Thoracic aorta (tissue), 2 donors: ENCODE measurements around the gene TAS2R14. TPM values are rescaled to one million over a fixed set of nuclear protein-coding genes. Genes with fewer than 3 reads are reported as not detected.

Experiments
- ATAC-seq: fragments of 150-250 bp; one replicate; pipeline ENCODE4 v1.8.0; 2017; ENCODE audit warnings: low read depth; ENCODE audit not compliant: insufficient number of reproducible peaks, low FRiP score
- DNase-seq: peaks from one replicate; pipeline ENCODE4 v3.0.0-alpha.2; 2020; ENCODE audit warnings: low spot score
- H3K27ac ChIP-seq, 2 donors: fragments of 200-600 bp; sonication (generic); 1 replicate in 1 of 2; 2 replicates in 1 of 2; pipeline ENCODE4 v1.5.1; 2016; ENCODE audit warnings: mild to moderate bottlenecking in 2 of 2, moderate library complexity in 2 of 2
- H3K27me3 ChIP-seq: fragments of 200-600 bp; sonication (generic); replicated peaks from 2 replicates; pipeline ENCODE4 v1.6.0; 2016; ENCODE audit warnings: mild to moderate bottlenecking; ENCODE audit not compliant: insufficient read depth
- H3K36me3 ChIP-seq: fragments of 200-600 bp; sonication (generic); one replicate; pipeline ENCODE4 v1.5.1; 2016
- H3K4me1 ChIP-seq, 2 donors: fragments of 200-600 bp; sonication (generic); 1 replicate in 1 of 2; 2 replicates in 1 of 2; pipeline versions ENCODE4 v1.5.1 to v1.6.0; 2016; ENCODE audit warnings: low read depth in 2 of 2, mild to moderate bottlenecking in 1 of 2; ENCODE audit not compliant: control insufficient read depth in 1 of 2
- H3K4me3 ChIP-seq: fragments of 200-600 bp; sonication (generic); 2 replicates; pipeline ENCODE4 v1.5.1; 2016; ENCODE audit warnings: mild to moderate bottlenecking
- H3K9me3 ChIP-seq: fragments of 200-600 bp; sonication (generic); 2 replicates; pipeline ENCODE4 v1.5.1; 2016
- total RNA-seq, 2 donors: library from RNA; depleted of rRNA; stranded (reverse); fragments of >200 nt; gene quantifications; one replicate each; pipeline versions ENCODE4 v1.1.0 to v1.2.3, GENCODE V29; 2016
- TF ChIP-seq, protein P1 (sequence below): fragments of 200-600 bp; sonication (generic); IDR thresholded peaks from one replicate; pipeline ENCODE4 v1.5.1; 2019; ENCODE audit warnings: antibody characterized with exemption

Gene TAS2R14
- total RNA-seq, 2 donors from 2014 or later = 1.9 to 5.4 TPM

- H3K27me3 ChIP-seq = no peaks in the 10 kb centered on the region
- H3K4me3 ChIP-seq = no peak overlapping the region
- no peak overlapping the region for H3K27ac ChIP-seq
- ATAC-seq = no peak
- TF ChIP-seq, protein P1, sequence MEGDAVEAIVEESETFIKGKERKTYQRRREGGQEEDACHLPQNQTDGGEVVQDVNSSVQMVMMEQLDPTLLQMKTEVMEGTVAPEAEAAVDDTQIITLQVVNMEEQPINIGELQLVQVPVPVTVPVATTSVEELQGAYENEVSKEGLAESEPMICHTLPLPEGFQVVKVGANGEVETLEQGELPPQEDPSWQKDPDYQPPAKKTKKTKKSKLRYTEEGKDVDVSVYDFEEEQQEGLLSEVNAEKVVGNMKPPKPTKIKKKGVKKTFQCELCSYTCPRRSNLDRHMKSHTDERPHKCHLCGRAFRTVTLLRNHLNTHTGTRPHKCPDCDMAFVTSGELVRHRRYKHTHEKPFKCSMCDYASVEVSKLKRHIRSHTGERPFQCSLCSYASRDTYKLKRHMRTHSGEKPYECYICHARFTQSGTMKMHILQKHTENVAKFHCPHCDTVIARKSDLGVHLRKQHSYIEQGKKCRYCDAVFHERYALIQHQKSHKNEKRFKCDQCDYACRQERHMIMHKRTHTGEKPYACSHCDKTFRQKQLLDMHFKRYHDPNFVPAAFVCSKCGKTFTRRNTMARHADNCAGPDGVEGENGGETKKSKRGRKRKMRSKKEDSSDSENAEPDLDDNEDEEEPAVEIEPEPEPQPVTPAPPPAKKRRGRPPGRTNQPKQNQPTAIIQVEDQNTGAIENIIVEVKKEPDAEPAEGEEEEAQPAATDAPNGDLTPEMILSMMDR = no peak
- H3K4me1 ChIP-seq = no peaks in the 10 kb centered on the region
- no peak for DNase-seq
- no peaks in the 10 kb centered on the region for H3K36me3 ChIP-seq
- H3K9me3 ChIP-seq = no peaks in the 10 kb centered on the region
Observed at GRCh38 chr12:10919809-10920208, 19.3 kb downstream of the TAS2R14 start.

GRCh38 chr12:10910380-10910779 lies 28.7 kb downstream of the TAS2R14 start:
- Histone ChIP-seq H3K27ac (no peak overlapping the region), H3K4me3 (no peak overlapping the region), H3K27me3 (no peaks in the 10 kb centered on the region), H3K9me3 (no peaks in the 10 kb centered on the region), H3K36me3 (no peaks in the 10 kb centered on the region), H3K4me1 (no peaks in the 10 kb centered on the region)
- ATAC-seq = no peak
- DNase-seq = no peak
- TF ChIP-seq, protein P1 = no peak

GRCh38 chr12:10909462-10909861 lies 29.6 kb downstream of the TAS2R14 start, which contains the start of gene TAS2R13:
Gene TAS2R13 (minus strand): TSS chr12:10909562. CDS start chr12:10909298, 264 bp downstream.
- H3K9me3 ChIP-seq = peaks cover 3% of the 10 kb centered on the region
- DNase-seq = no peak
- TF ChIP-seq, protein P1 = no peak
- no peaks in the 10 kb centered on the region for H3K4me1 ChIP-seq
- no peaks in the 10 kb centered on the region for H3K27me3 ChIP-seq
- H3K36me3 ChIP-seq = no peaks in the 10 kb centered on the region
- H3K27ac ChIP-seq = no peak within 1 kb of the TSS
- no peak within 1 kb of the TSS for H3K4me3 ChIP-seq
- ATAC-seq = no peak

GRCh38 chr12:10904686-10905085 lies 34.4 kb downstream of the TAS2R14 start:
- Histone ChIP-seq H3K27me3 (no peaks in the 10 kb centered on the region), H3K27ac (no peak overlapping the region), H3K9me3 (peaks cover 21% of the 10 kb centered on the region), H3K4me1 (no peaks in the 10 kb centered on the region), H3K36me3 (no peaks in the 10 kb centered on the region), H3K4me3 (no peak overlapping the region)
- ATAC-seq (no peak), DNase-seq (no peak)
- TF ChIP-seq, protein P1 = no peak

DNA sequence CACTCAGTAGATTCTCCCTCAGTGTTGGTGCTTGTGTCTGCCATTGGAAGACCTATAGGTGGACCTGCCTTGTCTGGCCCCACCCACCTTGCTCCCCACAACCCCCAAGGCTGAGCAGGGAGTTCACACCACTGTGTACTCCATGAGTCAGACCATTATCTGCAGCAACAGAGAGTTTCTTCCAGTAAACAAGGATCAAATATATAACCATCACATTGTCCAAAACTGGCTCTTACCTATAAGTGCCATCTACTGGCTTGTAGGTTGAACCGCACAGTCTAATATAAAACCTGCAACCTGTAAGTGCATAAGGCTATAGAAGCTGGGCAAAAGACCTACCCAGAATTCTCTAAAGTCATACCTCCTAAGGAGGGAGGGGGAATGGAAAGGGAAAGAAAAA lies 37.6 kb downstream of the TAS2R14 start:
- Histone ChIP-seq H3K27ac (no peak overlapping the region), H3K4me1 (no peaks in the 10 kb centered on the region), H3K4me3 (no peak overlapping the region), H3K9me3 (peaks cover 21% of the 10 kb centered on the region), H3K36me3 (no peaks in the 10 kb centered on the region), H3K27me3 (no peaks in the 10 kb centered on the region)
- TF ChIP-seq, protein P1 = no peak
- no peak for ATAC-seq
- no peak for DNase-seq
